ENCODE results near the gene TCF4.

- TF ChIP-seq FOXA1 (IDR thresholded peaks at IDR 0.05) (no peak), YY1 (IDR thresholded peaks at IDR 0.05) (no peak), CTCF (IDR thresholded peaks at IDR 0.05; ENCODE audit: low read depth, low read length, missing input control) (no peak), MAX (IDR thresholded peaks at IDR 0.05) (no peak), RAD21 (IDR thresholded peaks at IDR 0.05) (no peak), GABPA (IDR thresholded peaks at IDR 0.05 in 1 of 2, conservative IDR thresholded peaks at IDR 0.05 in 1 of 2) (no peak), RXRA (IDR thresholded peaks at IDR 0.05) (no peak)
These were observed 318.4 kb downstream of the TCF4 start for GRCh38 chr18:55269622-55270021.
